Testis (tissue), 3 donors: Measurements from ENCODE around the gene ADAMTS15. TPM values are rescaled to one million over a fixed set of nuclear protein-coding genes. Genes with fewer than 3 reads are reported as not detected.
"Not testable (repeated sequence)": the region's sequence is repeated elsewhere in the genome, so short reads cannot be mapped to it uniquely, and the experiment has no call there.

ENCODE experiments used
- DNase-seq: peaks from one replicate; pipeline ENCODE4 v3.0.0-alpha.2; 2019
- H3K27ac ChIP-seq, 2 donors: fragments of 200-600 bp; sonication (generic); one replicate each; pipeline ENCODE4 v1.5.1; 2019
- H3K27me3 ChIP-seq: fragments of 200-600 bp; sonication (generic); one replicate; pipeline ENCODE4 v1.5.1; 2019
- H3K36me3 ChIP-seq: fragments of 200-600 bp; sonication (generic); one replicate; pipeline ENCODE4 v1.5.1; 2017; ENCODE audit warnings: low read depth; ENCODE audit errors: missing control alignments
- H3K4me1 ChIP-seq: fragments of 200-600 bp; sonication (generic); one replicate; pipeline ENCODE4 v1.5.1; 2019
- H3K4me3 ChIP-seq, 2 donors: fragments of 200-600 bp; sonication (generic); one replicate each; pipeline ENCODE4 v1.5.1; 2017 to 2019
- H3K9me3 ChIP-seq: fragments of 200-600 bp; sonication (generic); one replicate; pipeline ENCODE4 v1.5.1; 2017
- CTCF ChIP-seq, 3 experiments: fragments of 450-650 bp in 2 of 3; fragments of 200-600 bp in 1 of 3; sonication (generic) in 1 of 3; IDR thresholded peaks; one replicate each; pipeline ENCODE4 v1.5.1; 2016 to 2019; ENCODE audit warnings: antibody characterized with exemption in 3 of 3, mild to moderate bottlenecking in 2 of 3, moderate library complexity in 1 of 3
- POLR2A ChIP-seq: fragments of 450-650 bp; IDR thresholded peaks from one replicate; pipeline ENCODE4 v1.6.1; 2017; ENCODE audit warnings: antibody characterized with exemption, mild to moderate bottlenecking, moderate library complexity
- WGBS, 2 donors: methylation state at CpG; one replicate each; pipeline ENCODE4 v1.1.5; 2018; 5-methylcytosine and 5-hydroxymethylcytosine counted together
- intact Hi-C: fragments of 100-400 bp; cut with DNase I; formaldehyde crosslinking; loops from one replicate; pipeline ENCODE4 v1.15.1; 2023; ENCODE audit warnings: low total_unique reads
- polyA plus RNA-seq: library from polyadenylated mRNA; stranded (reverse); fragments of 350-450 nt; fragmentation: Illumina TruSeq; extraction: RNeasy Lipid Tissue Mini Kit (QIAGEN cat#74804); gene quantifications from one replicate; pipeline ENCODE4 v1.2.3, GENCODE V29; 2014; ENCODE audit warnings: low read depth, low replicate concordance; ENCODE audit not compliant: insufficient read depth
- total RNA-seq, 2 donors: library from RNA; depleted of rRNA; stranded (reverse); fragments of >200 nt; gene quantifications; one replicate each; pipeline ENCODE4 v1.2.3, GENCODE V29; 2016

The ADAMTS15 gene
- total and polyA plus RNA-seq, 3 donors from 2014 or later, result 2.7 to 5.7 (median 2.8) TPM

GRCh38 chr11:130434521-130435223 lies 13.8 kb upstream of the ADAMTS15 start:
- H3K4me3 ChIP-seq, result peak overlapping the region; percentile 46 to 56
- no peaks in the 10 kb centered on the region for H3K36me3 ChIP-seq
- WGBS, 2 donors, result 1% methylated on average over 20 of the region's 20 CpGs
- no peaks in the 10 kb centered on the region for H3K9me3 ChIP-seq
- TF ChIP-seq POLR2A (no peak), CTCF (IDR thresholded peaks at IDR 0.05) (peak; percentile 79 to 94 (median 85))
- DNase-seq, result peak; percentile 86
- intact Hi-C loops, result no loop called here
- peaks cover 5% of the 10 kb centered on the region for H3K4me1 ChIP-seq
- H3K27me3 ChIP-seq, result no peaks in the 10 kb centered on the region
- H3K27ac ChIP-seq, result peak overlapping the region; percentile 28 to 46

- intact Hi-C loops, result no loop called here
- H3K27ac ChIP-seq, result no peak overlapping the region
These were observed 12.8 kb upstream of the ADAMTS15 start for GRCh38 chr11:130435671-130436070.

GRCh38 chr11:130436171-130436570 lies 12.3 kb upstream of the ADAMTS15 start:
- WGBS, 2 donors, result 67 to 78% methylated on average over 3 of the region's 3 CpGs
- Histone ChIP-seq H3K4me1 (peaks cover 5% of the 10 kb centered on the region), H3K4me3 (no peak overlapping the region), H3K27ac (no peak overlapping the region), H3K9me3 (no peaks in the 10 kb centered on the region), H3K27me3 (no peaks in the 10 kb centered on the region), H3K36me3 (no peaks in the 10 kb centered on the region)
- intact Hi-C loops, result no loop called here
- TF ChIP-seq CTCF (IDR thresholded peaks at IDR 0.05), result no peak
- TF ChIP-seq POLR2A, result no peak
- no peak for DNase-seq

More at GRCh38 chr11:130435671-130436070, 12.8 kb upstream of the ADAMTS15 start:
- Histone ChIP-seq H3K4me3 (no peak overlapping the region), H3K36me3 (no peaks in the 10 kb centered on the region), H3K27me3 (no peaks in the 10 kb centered on the region), H3K9me3 (no peaks in the 10 kb centered on the region), H3K4me1 (peaks cover 5% of the 10 kb centered on the region)
- 50 to 59% methylated on average over 4 of the region's 4 CpGs for WGBS, 2 donors
- no peak for DNase-seq
- TF ChIP-seq POLR2A (no peak), CTCF (IDR thresholded peaks at IDR 0.05) (no peak)

GRCh38 chr11:130437848-130438247 lies 10.6 kb upstream of the ADAMTS15 start:
- no peaks in the 10 kb centered on the region for H3K36me3 ChIP-seq
- no peaks in the 10 kb centered on the region for H3K9me3 ChIP-seq
- H3K27me3 ChIP-seq, result no peaks in the 10 kb centered on the region
- no peak for TF ChIP-seq CTCF (IDR thresholded peaks at IDR 0.05)
- TF ChIP-seq POLR2A, result no peak
- H3K27ac ChIP-seq, result no peak overlapping the region
- DNase-seq, result no peak
- WGBS, 2 donors, result 96% methylated on average over 7 of the region's 7 CpGs
- intact Hi-C loops, result no loop called here
- peaks cover 5% of the 10 kb centered on the region for H3K4me1 ChIP-seq
- no peak overlapping the region for H3K4me3 ChIP-seq

GRCh38 chr11:130438401-130439159 lies 9.9 kb upstream of the ADAMTS15 start:
- WGBS, 2 donors, result 87 to 93% methylated on average over 10 of the region's 10 CpGs
- H3K27ac ChIP-seq, H3K27me3 ChIP-seq, H3K4me3 ChIP-seq, H3K4me1 ChIP-seq, H3K9me3 ChIP-seq, intact Hi-C loops, DNase-seq, H3K36me3 ChIP-seq: not testable (repeated sequence)
